Amniotic epithelial cell (primary cell): ENCODE data around the gene CD3E.
A peak's percentile ranks its signal among the peaks of the same experiment; 100 is the strongest.

Experiments used
- DNase-seq: peaks from one replicate; pipeline ENCODE4 v3.0.0-alpha.2; 2010; ENCODE audit warnings: low read depth

The CD3E gene

DNA sequence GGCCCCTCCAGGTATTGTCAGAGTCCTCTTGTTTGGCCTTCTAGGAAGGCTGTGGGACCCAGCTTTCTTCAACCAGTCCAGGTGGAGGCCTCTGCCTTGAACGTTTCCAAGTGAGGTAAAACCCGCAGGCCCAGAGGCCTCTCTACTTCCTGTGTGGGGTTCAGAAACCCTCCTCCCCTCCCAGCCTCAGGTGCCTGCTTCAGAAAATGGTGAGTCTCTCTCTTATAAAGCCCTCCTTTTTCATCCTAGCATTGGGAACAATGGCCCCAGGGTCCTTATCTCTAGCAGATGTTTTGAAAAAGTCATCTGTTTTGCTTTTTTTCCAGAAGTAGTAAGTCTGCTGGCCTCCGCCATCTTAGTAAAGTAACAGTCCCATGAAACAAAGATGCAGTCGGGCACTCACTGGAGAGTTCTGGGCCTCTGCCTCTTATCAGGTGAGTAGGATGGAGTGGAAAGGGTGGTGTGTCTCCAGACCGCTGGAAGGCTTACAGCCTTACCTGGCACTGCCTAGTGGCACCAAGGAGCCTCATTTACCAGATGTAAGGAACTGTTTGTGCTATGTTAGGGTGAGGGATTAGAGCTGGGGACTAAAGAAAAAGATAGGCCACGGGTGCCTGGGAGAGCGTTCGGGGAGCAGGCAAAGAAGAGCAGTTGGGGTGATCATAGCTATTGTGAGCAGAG is at the start of gene CD3E:
Gene CD3E, plus strand, starts transcription at position 163 of the 681 bp plus-strand sequence. Its CDS starts 223 bp downstream, at position 386.
- no peak for DNase-seq

GRCh38 chr11:118258410-118258809 is 46.1 kb upstream of the CD3E start:
- no peak for DNase-seq

- no peak for DNase-seq
These were observed 45.4 kb upstream of the CD3E start for GRCh38 chr11:118259138-118259537.

DNA sequence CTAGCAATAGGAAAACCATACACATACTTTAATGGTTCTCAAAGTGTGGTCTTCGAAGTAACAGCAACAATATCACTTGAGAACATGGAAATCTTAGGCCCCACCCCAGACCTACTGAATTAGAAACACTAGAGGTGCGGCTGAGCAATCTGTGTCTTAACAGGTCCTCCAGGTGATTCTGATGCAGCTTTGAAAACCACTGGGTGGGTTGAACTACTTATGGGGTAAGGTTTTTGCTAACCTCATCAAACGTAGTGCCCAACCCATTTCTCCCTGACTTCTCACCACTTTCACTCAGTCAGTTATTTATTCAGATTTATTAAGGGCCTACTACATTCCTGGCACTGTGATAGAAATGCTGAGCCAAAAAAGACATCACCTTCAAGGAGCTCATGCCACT is 44.2 kb upstream of the CD3E start:
- no peak for DNase-seq

DNA sequence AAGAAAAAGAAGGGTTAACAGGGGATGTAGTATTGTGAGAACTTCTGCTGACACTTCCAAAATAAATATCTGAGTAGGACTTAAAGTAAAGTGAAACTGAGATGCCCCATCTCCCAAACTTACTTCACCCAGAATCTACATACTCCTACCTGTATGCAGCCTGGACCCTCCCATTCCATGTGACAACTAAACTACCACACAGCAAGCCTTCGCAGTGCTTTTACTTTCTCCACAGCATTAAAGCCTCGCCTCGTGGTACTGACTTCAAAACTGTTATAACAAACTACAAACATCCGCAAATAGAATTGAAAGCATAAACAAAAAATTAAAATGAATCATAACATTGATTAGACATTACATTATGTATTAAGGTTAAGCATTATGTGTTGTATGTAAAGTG is 41.4 kb upstream of the CD3E start:
- no peak for DNase-seq

- no peak for DNase-seq
These were observed 40.6 kb upstream of the CD3E start, which contains the start of gene MPZL2 for GRCh38 chr11:118263695-118264568. MPZL2 (minus strand) TSS chr11:118264297; CDS start chr11:118264153, 144 bp downstream.

GRCh38 chr11:118264569-118265465 is 39.7 kb upstream of the CD3E start:
- DNase-seq, result no peak

DNA sequence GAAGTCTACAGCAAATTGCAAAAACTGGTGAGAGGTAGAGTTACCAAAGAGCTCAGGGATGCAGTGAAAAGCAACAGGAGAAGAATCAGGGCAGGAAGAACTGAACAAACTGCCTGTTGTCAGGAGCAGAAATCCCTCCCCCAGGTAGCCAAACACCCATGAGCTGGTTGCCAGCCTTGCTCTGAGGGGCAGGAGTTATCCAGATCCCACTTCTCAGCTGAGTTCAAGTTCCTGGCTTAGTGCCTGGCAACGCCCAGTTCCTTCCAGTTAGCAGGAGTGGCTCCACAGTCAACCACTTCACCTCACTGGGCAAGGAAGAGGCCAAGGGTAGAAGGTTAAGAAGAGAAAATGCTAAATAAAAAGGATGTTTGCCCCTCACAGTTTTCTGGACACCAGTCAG is 38.6 kb upstream of the CD3E start:
- no peak for DNase-seq

- no peak for DNase-seq
These were observed 37.0 kb upstream of the CD3E start for GRCh38 chr11:118267486-118267885.

GRCh38 chr11:118272001-118272400 is 32.5 kb upstream of the CD3E start:
- no peak for DNase-seq

GRCh38 chr11:118274186-118274585 is 30.3 kb upstream of the CD3E start:
- no peak for DNase-seq

- peak; percentile 18 for DNase-seq
These were observed 29.4 kb upstream of the CD3E start for GRCh38 chr11:118275176-118275575.

GRCh38 chr11:118276422-118276821 is 28.1 kb upstream of the CD3E start:
- no peak for DNase-seq

GRCh38 chr11:118277312-118277711 is 27.2 kb upstream of the CD3E start:
- DNase-seq, result no peak

- no peak for DNase-seq
These were observed 23.2 kb upstream of the CD3E start for GRCh38 chr11:118281284-118281683.

- DNase-seq, result no peak
These were observed 21.9 kb upstream of the CD3E start for GRCh38 chr11:118282606-118283005.

- no peak for DNase-seq
These were observed 21.4 kb upstream of the CD3E start for GRCh38 chr11:118283037-118283636.

DNA sequence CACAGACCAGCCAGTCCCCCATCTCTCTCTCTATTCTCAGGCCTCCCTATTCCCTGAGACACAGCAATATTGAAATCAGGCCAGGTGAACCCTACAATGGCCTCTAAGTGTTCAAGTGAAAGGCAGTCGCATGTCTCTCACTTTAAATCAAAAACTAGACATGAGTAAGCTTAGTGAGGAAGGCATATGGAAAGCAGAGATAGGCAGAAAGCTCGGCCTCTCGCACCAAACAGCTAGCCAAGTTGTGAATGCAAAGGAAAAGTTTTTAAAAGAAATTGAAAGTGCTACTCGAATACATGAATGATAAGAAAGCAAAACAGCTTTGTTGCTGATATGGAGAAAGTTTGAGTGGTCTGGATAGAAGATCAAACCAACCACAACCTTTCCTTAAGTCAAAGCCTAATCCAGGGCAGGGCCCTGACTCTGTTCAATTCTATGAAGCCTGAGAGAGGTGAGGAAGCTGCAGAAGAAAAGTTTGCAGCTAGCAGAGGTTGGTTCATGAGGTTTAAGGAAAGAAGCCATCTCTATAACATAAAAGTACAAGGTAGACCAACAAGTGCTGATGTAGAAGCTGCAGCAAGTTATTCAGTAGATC is 20.7 kb upstream of the CD3E start:
- no peak for DNase-seq

DNA sequence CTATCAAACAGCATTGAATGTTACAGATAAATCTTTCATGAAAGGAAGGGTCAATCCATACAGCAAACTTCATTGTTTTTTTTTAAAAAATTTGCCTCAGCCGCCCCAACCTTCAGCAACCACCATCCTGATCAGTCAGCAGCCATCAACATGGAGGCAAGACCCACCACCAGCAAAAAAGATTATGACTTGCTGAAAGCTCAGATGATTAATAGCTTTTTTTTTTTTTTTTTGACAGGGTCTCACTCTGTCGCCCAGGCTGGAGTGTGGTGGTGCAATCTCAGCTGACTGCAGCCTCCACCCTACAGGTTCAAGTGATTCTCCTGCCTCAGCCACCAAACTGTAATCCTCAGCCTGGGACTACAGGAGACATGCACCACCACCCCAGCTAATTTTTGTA is 18.0 kb upstream of the CD3E start:
- no peak for DNase-seq

DNA sequence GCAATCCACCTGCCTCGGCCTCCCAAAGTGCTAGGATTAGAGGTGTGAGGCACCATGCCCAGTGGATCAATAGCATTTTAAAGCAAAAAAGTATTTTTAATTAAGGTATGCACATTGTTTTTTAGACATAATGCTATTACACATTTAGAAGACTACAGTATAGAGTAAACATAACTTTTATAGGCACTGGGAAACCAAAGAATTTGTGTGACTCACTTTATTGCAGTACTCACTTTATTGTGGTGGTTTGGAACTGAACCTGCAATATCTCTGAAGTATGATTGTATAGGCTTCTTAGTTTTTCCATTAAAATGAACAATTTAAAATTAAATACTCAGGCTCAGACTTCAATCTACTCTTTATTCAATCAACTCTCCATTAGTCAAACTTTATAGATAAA is 17.5 kb upstream of the CD3E start:
- DNase-seq, result peak; percentile 11

DNA sequence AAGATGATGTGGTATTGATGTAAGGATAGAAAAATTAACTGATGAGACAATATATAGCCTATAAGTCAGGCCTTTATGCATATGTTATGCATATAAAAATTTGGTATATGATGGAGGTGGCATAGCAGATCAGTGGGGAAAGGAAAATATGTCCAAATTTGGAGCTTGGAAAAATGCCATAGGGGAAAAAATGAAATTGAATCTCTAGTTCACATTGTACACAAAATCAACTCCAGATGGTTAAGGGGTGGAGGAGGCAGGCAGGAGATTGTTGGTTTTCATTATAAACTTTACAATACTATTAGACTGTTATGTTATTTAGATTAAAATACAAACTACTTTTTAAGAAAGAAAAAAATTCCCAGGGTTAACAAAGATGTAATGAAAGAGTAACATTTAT is 15.1 kb upstream of the CD3E start:
- no peak for DNase-seq
